Chondrocyte (in vitro differentiated cells): Measurements from ENCODE around the gene WDFY3. TPM values are rescaled to one million over a fixed set of nuclear protein-coding genes. Genes with fewer than 3 reads are reported as not detected.

Experiments
- DNase-seq: peaks from one replicate; pipeline ENCODE4 v3.0.0; 2021; ENCODE audit warnings: mixed read lengths, low spot score
- H3K27ac Mint-ChIP-seq: one replicate; pipeline ENCODE4 v1.8.0; 2021; ENCODE audit warnings: mild to moderate bottlenecking, moderate library complexity, mixed read lengths; ENCODE audit not compliant: unreplicated experiment
- H3K27me3 Mint-ChIP-seq: 2 replicates; pipeline ENCODE4 v1.8.0; 2021; ENCODE audit warnings: low read depth, mixed read lengths
- H3K36me3 Mint-ChIP-seq: 2 replicates; pipeline ENCODE4 v1.8.0; 2021; ENCODE audit warnings: low read depth, mixed read lengths
- H3K4me1 Mint-ChIP-seq: 2 replicates; pipeline ENCODE4 v1.8.0; 2021; ENCODE audit warnings: low read depth, mild to moderate bottlenecking, mixed read lengths
- H3K4me3 Mint-ChIP-seq: one replicate; pipeline ENCODE4 v1.8.0; 2021; ENCODE audit warnings: mild to moderate bottlenecking, moderate library complexity, mixed read lengths; ENCODE audit not compliant: unreplicated experiment
- H3K9me3 Mint-ChIP-seq: 2 replicates; pipeline ENCODE4 v1.8.0; 2021; ENCODE audit warnings: low read depth, mixed read lengths
- CTCF ChIP-seq: fragments of 200-600 bp; sonication (generic); IDR thresholded peaks from 2 replicates; pipeline ENCODE4 v1.5.0; 2021; ENCODE audit warnings: antibody characterized with exemption, mild to moderate bottlenecking, moderate library complexity
- total RNA-seq: library from RNA; stranded (reverse); gene quantifications from 3 replicates; pipeline ENCODE4 v1.2.1, GENCODE V29; 2021

The WDFY3 gene
- total RNA-seq, 1 donor from 2014 or later = 61.9 TPM

- Mint-ChIP-seq H3K4me1 (peaks cover 3% of the 10 kb centered on the region), H3K36me3 (peaks cover 10% of the 10 kb centered on the region), H3K27ac (no peak overlapping the region), H3K27me3 (no peaks in the 10 kb centered on the region), H3K4me3 (no peak overlapping the region), H3K9me3 (no peaks in the 10 kb centered on the region)
- DNase-seq = no peak
- no peak for TF ChIP-seq CTCF
Observed at GRCh38 chr4:84750960-84751283, 215.6 kb downstream of the WDFY3 start.

GRCh38 chr4:84750260-84750959, 216.1 kb downstream of the WDFY3 start:
- no peak for DNase-seq
- Mint-ChIP-seq H3K36me3 (peaks cover 10% of the 10 kb centered on the region), H3K27me3 (no peaks in the 10 kb centered on the region), H3K27ac (no peak overlapping the region), H3K9me3 (no peaks in the 10 kb centered on the region), H3K4me1 (peaks cover 3% of the 10 kb centered on the region), H3K4me3 (no peak overlapping the region)
- TF ChIP-seq CTCF = peak; percentile 95

- DNase-seq = no peak
- no peaks in the 10 kb centered on the region for H3K27me3 Mint-ChIP-seq
- H3K4me1 Mint-ChIP-seq = no peaks in the 10 kb centered on the region
- H3K9me3 Mint-ChIP-seq = no peaks in the 10 kb centered on the region
- H3K27ac Mint-ChIP-seq = no peak overlapping the region
- no peak for TF ChIP-seq CTCF
- no peak overlapping the region for H3K4me3 Mint-ChIP-seq
- peaks cover 30% of the 10 kb centered on the region for H3K36me3 Mint-ChIP-seq
Observed at GRCh38 chr4:84740057-84740456, 226.4 kb downstream of the WDFY3 start.

GRCh38 chr4:84738622-84739021, 227.9 kb downstream of the WDFY3 start:
- H3K27me3 Mint-ChIP-seq = no peaks in the 10 kb centered on the region
- no peaks in the 10 kb centered on the region for H3K9me3 Mint-ChIP-seq
- H3K4me3 Mint-ChIP-seq = no peak overlapping the region
- H3K27ac Mint-ChIP-seq = no peak overlapping the region
- no peak for DNase-seq
- H3K36me3 Mint-ChIP-seq = peaks cover 27% of the 10 kb centered on the region
- TF ChIP-seq CTCF = no peak
- no peaks in the 10 kb centered on the region for H3K4me1 Mint-ChIP-seq

- no peak for TF ChIP-seq CTCF
- Mint-ChIP-seq H3K36me3 (peaks cover 29% of the 10 kb centered on the region), H3K27me3 (no peaks in the 10 kb centered on the region), H3K4me3 (no peak overlapping the region), H3K27ac (no peak overlapping the region), H3K4me1 (no peaks in the 10 kb centered on the region), H3K9me3 (no peaks in the 10 kb centered on the region)
- no peak for DNase-seq
Observed at GRCh38 chr4:84737656-84738055, 228.8 kb downstream of the WDFY3 start.
